DMS 273 (cell line): ENCODE results near the gene ABR.
A peak's percentile ranks its signal among the peaks of the same experiment; 100 is the strongest.

Experiments used
- DNase-seq: peaks from one replicate; lab custom pipeline; 2025; ENCODE audit not compliant: unreplicated experiment; lab: John Stamatoyannopoulos, UW

Gene ABR

GRCh38 chr17:1036171-1036844 is 143.5 kb downstream of the ABR start:
- DNase-seq = no peak

GRCh38 chr17:1035546-1036170 is 144.1 kb downstream of the ABR start:
- peak; percentile 69 for DNase-seq

GRCh38 chr17:1034652-1035210 is 145.1 kb downstream of the ABR start:
- DNase-seq = peak; percentile 76

GRCh38 chr17:1033503-1033902 is 146.3 kb downstream of the ABR start:
- DNase-seq = no peak

- DNase-seq = no peak
Measured at GRCh38 chr17:1032391-1032790, 147.4 kb downstream of the ABR start.

GRCh38 chr17:1031711-1032110 is 148.1 kb downstream of the ABR start:
- no peak for DNase-seq

GRCh38 chr17:1030684-1031532 is 148.9 kb downstream of the ABR start:
- no peak for DNase-seq

- no peak for DNase-seq
Measured at GRCh38 chr17:1029922-1030644, 149.7 kb downstream of the ABR start.

- DNase-seq = peak; percentile 38
Measured at GRCh38 chr17:1029196-1029921, 150.4 kb downstream of the ABR start.

- no peak for DNase-seq
Measured at GRCh38 chr17:1027044-1027443, 152.7 kb downstream of the ABR start.

GRCh38 chr17:1026599-1026975 is 153.2 kb downstream of the ABR start:
- no peak for DNase-seq

GRCh38 chr17:1025733-1026598 is 153.8 kb downstream of the ABR start:
- no peak for DNase-seq

GRCh38 chr17:1024076-1024475 is 155.7 kb downstream of the ABR start:
- DNase-seq = no peak

- no peak for DNase-seq
Measured at GRCh38 chr17:1022278-1023024, 157.3 kb downstream of the ABR start.

GRCh38 chr17:1021147-1021546 is 158.6 kb downstream of the ABR start:
- DNase-seq = no peak

GRCh38 chr17:1019451-1019850 is 160.3 kb downstream of the ABR start:
- DNase-seq = no peak

GRCh38 chr17:1018547-1018946 is 161.2 kb downstream of the ABR start:
- DNase-seq = no peak

- no peak for DNase-seq
Measured at GRCh38 chr17:1013729-1014090, 166.1 kb downstream of the ABR start.
